GM21526 (cell line): Measurements from ENCODE around the gene WFDC10A.
A peak's percentile ranks its signal among the peaks of the same experiment; 100 is the strongest.
"Not testable (repeated sequence)": the region's sequence is repeated elsewhere in the genome, so short reads cannot be mapped to it uniquely, and the experiment has no call there.

ENCODE experiments used
- ATAC-seq: cut with Tn5 transposase; IDR thresholded peaks from one replicate; pipeline ENCODE4 v1.9.1; 2021; ENCODE audit warnings: moderate library complexity; ENCODE audit not compliant: unreplicated experiment, low FRiP score

Gene WFDC10A

DNA sequence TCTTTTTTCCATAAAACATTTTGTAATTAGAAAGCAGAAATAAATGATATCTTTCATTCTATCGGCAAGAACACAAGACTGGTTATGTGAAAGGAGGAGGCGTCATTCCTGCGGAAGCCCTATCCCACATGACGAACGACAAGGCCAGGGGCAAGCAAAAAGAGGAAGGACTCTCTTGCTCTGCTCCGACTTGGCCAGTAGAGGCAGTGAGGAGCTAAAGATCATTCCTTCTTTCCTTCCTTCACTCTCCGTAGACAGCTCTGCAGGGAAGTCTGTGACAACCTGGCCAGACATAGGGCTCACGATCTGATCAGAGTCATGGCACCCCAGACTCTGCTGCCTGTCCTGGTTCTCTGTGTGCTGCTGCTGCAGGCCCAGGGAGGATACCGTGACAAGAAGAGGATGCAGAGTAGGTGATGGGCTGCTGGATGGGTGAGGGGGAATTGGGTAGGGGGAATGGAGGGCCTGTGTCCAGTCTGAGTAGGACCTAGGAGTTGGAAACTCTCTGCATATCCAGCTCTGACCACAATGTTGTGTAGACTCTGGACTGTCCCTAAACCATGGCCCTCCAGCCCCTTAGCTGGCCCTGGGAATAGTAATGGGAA lies at the start of gene WFDC10A:
WFDC10A (plus strand) TSS at position 244 of the 605 bp plus-strand sequence; CDS start at position 319, 75 bp downstream.
- ATAC-seq, result peak; percentile 70

DNA sequence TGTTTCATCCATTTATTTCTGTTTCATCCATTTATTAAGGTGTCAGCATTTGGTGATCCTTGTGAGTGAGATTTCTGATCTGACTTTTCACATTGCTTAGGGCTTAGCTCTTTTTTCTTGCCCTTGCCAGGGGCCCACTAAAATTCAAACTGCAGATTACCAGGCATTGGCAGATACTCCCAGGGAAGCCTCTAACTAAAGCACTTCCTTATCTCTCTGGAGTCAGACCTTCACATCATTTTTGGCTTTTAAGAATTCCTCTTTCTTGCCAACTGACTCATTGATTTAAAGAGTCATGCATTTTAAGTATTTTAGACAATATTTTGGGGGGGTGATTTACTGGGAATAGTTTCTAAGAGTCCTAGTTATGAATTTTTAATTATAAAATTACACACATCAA lies 47.8 kb upstream of the WFDC10A start:
- no peak for ATAC-seq

DNA sequence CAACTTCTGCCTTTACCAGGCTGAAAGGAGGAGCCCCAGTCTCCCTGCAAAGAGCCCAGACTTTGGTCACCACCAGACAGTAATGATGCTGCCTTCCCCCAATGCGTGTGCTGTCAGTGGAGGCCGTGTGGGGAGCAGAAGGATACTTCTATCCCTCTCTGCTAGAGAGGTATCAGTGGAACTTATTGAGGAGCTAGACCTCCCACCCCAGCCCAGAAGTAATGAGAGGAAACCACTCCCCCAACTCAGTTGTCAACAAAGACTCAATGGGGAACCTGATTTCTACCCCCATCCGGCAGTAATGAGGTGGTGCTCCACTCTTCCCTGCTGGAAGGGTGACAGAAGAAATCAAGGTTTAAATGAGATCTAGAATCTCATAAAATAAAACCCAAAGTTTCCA lies 46.0 kb upstream of the WFDC10A start:
- no peak for ATAC-seq

DNA sequence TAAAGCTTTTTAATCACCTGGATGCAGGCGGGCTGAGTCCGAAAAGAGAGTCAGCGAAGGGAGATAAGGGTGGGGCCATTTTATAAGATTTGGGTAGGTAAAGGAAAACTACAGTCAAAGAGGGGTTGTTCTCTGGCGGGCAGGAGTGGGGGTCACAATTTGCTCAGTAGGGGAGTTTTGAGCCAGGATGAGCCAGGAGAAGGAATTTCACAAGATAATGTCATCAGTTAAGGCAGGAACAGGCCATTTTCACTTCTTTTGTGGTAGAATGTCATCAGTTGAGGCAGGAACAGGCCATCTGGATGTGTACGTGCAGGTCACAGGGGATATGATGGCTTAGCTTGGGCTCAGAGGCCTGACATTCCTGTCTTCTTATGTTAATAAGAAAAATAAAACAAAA lies 45.2 kb upstream of the WFDC10A start:
- not testable (repeated sequence) for ATAC-seq

DNA sequence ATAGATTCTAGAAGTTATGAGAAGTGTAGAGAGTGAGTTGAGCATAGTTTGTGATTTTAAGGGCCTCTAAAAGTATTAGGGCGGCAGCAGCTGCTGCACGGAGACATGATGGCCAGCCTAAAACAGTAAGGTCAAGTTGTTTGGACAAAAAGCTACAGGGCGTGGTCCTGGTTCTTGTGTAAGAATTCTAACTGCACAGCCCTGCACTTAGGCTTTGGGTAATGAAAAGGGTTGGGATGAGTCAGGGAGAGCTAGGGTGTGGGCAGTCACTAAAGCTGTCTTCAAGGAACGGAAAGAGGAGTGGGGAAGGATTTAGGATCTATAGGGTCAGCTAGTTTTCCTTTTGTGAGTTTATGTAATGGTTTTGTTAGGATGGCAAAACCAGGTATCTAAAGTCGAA lies 43.6 kb upstream of the WFDC10A start:
- ATAC-seq, result not testable (repeated sequence)

DNA sequence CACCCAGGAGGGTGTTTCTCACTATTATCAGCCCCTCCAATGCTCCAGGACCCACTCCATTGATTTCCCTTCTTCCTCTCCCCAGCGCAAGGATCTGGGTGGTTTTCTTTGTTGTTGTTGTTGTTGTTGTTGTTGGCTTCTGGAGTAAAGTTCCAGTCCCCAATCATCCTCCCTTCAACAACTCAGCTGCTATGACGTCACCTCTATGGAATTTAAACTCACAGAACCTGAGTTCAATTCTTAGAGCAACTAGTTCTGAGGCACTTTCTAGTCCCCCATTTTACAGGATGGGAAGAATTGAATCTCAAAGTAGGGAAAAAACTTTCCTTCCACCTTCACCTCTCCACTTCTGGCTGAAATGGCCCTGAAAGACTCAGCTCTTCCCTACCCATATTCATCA lies 40.7 kb upstream of the WFDC10A start:
- no peak for ATAC-seq

DNA sequence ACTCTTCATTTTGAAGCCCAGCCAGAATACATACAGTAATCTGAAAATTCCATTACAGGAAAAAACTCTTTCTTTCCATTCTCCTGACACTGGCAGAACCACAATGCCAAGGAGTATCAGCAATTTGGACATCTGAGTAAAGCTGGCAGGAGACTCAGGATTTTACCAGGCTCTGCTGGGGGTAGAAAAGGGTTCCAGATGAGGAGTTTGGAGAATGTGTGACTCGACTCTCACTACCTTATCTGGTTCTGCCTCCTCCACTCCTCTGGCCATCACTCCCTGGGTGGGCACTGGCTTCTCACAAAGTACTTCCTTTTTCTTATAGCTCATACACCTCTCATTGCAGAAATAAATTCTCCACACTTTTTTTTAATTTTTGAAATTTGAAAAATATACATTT lies 39.8 kb upstream of the WFDC10A start:
- no peak for ATAC-seq

DNA sequence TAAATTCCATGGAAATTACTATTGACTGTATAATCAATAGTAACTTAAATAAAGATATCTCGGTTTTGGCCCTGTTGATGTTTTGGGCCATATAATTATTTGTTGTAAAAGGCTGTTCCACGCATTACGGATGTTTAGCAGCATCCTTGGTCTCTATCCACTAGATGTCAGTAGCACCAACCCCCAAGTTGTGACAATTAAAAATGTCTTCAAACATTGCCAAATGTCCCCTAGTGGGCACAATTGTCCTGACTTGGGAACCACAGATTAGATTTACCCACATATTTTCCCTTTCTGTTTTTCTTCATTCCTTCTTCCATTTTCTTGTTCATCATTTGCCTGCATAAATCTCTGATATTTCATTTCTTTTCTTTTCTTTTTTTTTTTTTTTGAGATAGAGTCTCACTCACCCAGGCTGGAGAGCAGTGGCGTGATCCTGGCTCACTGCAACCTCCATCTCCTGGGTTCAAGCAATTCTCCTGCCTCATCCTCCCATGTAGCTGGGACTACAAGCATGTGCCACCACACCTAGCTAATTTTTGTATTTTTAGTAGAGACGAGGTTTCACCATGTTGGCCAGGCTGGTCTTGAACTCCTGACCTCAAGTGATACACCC lies 36.9 kb upstream of the WFDC10A start:
- ATAC-seq, result no peak

DNA sequence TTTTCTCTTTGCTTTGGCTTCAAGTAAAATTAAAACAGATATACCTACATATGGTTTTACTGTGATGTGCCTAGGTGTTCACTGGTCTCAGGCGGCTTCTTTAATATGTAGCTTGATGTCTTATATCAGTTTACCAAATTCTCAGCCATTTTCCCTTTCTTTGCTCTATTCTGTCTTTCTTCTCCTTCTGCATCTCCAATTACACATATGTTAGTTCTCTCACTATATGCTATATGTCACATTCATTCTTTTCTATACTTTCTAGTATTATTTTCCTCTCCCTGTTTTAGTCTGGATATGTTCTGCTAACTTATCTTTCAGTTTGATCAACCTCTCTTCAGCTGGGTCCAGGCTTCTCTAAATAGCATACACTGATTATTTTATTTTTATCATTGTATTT lies 36.0 kb upstream of the WFDC10A start:
- no peak for ATAC-seq

DNA sequence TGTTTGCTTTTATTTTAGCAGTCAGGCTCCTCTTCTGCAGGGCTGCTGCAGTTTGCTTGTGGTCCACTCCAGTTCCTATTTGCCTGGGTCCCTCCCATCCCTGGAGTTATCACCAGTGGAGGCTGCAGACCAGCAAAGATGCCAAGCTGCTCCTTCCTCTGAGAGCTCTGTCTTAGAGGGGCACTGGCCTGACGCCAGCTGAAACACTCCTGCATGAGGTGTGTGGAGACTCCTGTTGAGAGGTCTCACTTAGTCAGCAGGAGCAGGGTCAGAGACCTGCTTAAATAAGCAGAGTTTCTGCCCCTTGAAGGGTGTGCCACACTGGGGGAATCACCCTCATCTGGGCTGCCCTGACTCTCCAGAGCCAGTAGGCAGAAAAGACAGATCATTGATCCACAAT lies 34.3 kb upstream of the WFDC10A start:
- ATAC-seq, result no peak

DNA sequence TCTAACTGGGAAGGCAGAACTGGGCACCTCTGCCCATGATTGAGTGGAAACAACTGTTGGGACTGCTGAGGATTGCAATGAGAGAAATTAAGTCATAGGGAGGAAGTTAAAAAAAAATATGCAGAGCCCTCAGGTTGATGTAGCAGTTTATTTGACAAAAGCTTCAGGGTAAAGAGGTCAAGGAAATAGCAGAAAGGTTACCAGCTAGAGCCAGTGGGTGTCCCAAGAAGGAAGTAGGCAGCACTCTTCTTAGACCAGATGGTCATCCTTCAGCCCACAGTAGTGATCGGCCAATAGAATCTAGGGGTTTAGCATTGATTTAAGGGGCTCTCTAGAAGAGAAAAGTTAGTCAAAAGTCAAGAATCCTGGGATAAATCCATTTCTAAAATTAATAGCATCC lies 21.7 kb upstream of the WFDC10A start:
- no peak for ATAC-seq

DNA sequence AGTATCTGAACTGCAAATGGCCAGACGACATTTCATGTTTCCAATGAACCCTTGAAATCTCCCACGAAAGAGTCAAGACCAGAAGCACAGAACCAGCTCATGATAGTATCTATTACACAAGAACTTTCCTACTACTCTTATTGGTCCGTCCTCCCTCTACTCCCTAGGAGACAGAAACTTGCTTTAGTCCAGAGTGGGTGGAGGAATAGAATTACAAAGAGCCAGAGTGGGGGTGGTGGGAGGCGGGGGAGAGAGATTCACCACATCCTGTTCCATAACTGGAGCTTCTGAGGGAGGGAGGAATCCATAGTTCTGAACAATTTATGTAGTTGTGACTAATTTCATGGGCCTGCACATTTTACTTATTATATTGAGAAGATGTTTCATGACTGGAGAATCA lies 18.5 kb upstream of the WFDC10A start:
- no peak for ATAC-seq

DNA sequence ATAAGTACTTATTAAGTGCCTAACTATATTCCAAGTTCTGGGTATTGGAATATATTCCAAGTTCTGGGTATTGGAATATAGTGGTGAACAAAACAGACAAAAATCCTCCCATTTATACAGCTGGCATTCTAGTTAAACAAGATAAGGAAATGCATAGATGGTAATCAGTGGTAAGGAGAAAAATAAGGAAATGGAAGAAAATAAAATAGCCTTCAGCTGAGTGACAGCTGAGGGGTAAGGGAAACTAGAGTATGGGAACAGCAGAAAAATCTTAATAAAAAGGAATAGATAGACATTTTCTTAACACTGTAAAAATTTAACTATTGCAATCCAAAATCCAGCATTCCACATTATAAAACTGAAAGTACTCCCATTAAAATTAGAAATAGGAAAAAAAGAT lies 17.2 kb upstream of the WFDC10A start:
- ATAC-seq, result no peak

DNA sequence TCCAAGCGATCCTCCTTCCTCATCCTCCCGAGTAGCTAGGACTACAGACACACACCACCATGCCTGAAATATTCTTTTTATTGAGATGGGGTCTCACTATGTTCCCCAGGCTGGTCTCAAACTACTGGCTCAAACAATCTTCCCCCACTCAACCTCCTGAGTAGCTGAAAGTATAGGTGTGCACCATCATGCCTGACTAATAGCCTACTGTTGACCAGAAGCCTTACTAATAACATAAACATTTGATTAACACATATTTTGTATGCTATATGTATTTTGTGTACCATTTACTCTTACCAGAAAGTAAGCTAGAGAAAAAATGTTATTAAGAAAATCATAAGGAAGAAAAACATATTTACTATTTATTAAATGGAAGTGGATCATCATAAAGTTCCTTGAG lies 11.9 kb upstream of the WFDC10A start:
- no peak for ATAC-seq

DNA sequence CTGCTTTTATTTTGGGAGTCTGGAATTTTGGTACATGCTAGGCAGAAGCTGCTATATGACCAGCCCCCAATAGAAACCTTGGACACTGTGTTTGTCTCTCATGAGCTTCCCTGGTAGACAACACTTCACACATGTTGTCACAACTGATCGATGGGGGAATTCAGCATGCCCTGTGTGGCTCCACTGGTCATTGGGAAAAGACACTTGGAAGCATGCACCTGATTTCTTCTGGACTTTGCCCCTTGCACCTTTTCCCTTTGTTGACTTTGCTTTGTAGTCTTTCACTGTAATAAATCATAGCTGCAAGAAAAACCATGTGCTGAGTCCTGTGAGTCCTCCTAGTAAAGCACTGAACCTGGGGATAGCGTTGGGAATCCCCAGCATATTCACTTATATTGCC lies 7.9 kb upstream of the WFDC10A start:
- ATAC-seq, result no peak

DNA sequence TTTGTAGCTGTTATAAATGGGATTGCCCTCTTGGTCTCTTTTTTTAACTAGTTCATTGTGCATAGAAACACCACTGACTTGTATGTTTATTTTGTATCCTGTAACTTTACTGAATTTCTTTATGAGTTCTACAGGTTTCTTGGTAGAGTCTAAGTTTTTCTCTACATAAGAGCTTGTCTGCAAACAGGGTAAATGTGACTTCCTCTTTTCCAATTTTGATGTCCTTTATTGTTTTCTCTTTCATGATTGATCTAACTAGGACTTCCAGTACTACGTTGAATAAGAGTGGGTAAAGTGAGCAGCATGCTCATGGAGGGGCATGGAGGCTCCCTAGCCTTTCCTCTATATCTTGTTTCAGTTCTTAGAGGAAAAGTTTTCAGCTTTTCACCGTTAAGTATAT lies 3.0 kb upstream of the WFDC10A start:
- ATAC-seq, result no peak

DNA sequence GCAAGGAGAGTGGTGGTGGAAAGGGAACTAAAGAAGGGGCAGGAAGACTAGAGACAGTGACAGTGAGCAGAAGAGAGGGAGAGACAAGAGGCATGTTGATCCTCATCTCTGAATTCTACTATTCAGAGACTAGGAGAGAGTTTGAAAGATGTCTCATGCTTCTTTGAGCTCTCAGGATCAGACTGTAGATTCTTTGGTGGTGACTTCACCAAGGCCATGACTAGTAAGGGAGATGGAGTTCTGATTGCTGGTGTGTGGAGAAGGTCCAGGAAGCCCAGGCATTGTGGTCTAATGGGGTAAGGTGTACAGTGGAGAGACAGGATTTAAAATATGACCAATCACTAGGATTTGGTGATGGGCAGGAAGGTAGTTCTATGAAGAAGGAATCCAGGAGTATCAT lies 832 bp downstream of the WFDC10A start:
- no peak for ATAC-seq

DNA sequence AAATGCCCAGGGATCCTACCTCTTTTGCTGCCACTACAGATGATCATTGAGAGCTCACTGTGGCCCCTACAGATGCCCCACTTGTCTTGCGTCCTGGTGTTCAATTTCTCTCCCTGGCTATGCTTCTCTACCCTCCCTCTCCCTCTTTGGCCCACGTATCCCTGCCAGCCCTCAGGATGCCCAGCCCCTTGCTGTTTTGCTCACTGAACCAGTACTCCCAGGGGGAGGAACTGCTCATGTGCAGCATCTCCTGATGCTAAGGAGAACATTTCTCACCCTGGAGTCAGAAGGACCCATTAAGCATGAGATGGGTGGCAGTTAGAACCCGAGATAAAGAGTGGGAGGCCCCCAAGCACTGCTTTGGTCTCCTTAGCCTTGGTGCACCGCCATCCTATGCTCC lies 1.6 kb downstream of the WFDC10A start, which contains the start of gene WFDC9:
WFDC9 (minus strand) TSS at position 101 of the 400 bp plus-strand sequence. CDS start 21,103 bp downstream, outside the sequence.
- ATAC-seq, result no peak

DNA sequence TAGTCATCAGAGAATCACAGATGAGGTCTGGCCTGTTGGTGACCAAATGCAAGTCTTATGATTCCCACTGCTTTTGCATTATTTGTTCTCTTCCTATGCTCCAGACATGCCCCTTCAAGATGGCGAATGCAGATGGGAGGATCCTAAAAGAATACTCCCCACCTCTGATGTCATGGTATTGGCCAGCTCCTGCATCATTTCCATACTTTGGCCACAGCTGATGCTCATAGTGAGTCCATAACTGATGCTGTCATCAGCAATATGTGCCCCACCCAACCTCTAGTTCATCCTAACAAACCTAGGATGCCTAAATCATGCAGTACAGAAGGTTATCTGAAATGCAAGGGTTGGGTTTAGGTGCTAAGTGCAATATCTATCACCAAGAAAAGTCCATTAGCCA lies 7.0 kb downstream of the WFDC10A start:
- no peak for ATAC-seq

DNA sequence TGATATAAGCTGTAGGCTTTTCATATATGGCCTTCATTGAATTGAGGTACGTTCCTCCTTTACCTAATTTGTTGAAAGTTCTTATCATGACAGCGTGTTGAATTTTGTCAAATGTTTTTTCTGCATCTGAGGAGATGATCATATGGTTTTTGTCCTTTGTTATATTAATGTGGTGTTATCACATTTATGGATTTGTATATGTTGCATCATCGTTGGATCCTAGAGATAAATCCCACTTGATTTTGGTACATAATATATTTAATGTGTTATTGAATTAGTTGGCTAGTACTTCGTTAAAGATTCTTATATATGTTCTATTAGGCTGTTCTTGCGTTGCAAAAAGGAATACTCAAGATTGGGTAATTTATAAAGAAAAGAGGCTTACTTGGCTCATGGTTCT lies 10.1 kb downstream of the WFDC10A start:
- ATAC-seq, result no peak

DNA sequence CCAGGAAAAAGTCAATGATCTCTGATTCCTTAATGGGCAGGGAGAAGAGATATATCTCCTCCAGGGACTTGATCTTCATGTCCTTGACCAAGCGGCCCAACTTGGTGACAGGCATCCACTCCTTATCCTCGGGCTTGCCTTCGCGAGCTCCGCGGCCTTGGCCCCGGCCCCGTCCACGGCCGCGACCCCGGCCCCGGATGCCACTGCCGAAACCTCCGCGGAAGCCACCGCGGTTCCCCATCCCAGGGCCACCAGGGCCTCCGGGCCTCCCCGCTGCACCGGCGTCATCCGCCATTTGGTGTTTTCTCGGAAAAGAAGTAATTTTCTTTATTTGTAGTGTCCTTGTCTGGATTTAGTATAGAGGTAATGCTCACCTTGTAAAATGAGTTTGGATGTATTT lies 11.5 kb downstream of the WFDC10A start:
- not testable (repeated sequence) for ATAC-seq

DNA sequence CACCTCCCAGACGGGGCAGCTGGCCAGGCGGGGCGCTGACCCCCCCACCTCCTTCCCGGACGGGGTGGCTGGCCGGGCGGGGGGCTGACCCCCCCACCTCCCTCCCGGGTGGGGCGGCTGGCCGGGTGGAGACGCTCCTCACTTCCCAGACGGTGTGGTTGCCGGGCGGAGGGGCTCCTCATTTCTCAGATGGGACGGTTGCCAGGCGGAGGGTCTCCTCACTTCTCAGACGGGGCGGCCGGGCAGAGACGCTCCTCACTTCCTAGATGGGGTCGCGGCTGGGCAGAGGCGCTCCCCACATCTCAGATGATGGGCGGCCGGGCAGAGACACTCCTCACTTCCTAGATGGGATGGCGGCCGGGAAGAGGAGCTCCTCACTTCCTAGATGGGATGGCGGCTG lies 16.3 kb downstream of the WFDC10A start:
- not testable (repeated sequence) for ATAC-seq

DNA sequence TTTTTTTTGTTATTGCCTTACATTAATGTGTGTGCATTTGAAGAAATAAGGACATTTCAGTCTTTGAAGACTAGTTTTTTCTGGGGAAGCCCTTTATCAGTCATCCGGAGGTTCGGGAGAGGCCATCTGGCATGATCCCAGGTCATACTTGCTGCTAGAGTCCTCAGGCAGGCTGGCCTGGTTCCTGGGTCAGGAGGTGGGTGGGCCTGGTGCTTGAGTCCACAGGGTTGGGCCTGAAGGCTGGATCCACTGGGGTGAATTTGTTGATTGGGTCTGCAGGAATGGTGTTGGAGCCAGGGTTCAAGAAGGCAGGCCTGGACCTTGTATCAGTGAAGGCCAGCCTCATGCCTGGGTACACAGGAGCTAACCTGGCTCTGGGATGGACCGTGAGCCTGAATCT lies 17.3 kb downstream of the WFDC10A start:
- ATAC-seq, result no peak
